Measurements from ENCODE around the gene SERPINA5. TPM values are rescaled to one million over a fixed set of nuclear protein-coding genes. Genes with fewer than 3 reads are reported as not detected.
"Not testable (repeated sequence)": the region's sequence is repeated elsewhere in the genome, so short reads cannot be mapped to it uniquely, and the experiment has no call there.

The SERPINA5 gene
- total and polyA plus RNA-seq, 9 donors, result 0.05 to 1.2 (median 0.29) TPM; not detected in 2

DNA sequence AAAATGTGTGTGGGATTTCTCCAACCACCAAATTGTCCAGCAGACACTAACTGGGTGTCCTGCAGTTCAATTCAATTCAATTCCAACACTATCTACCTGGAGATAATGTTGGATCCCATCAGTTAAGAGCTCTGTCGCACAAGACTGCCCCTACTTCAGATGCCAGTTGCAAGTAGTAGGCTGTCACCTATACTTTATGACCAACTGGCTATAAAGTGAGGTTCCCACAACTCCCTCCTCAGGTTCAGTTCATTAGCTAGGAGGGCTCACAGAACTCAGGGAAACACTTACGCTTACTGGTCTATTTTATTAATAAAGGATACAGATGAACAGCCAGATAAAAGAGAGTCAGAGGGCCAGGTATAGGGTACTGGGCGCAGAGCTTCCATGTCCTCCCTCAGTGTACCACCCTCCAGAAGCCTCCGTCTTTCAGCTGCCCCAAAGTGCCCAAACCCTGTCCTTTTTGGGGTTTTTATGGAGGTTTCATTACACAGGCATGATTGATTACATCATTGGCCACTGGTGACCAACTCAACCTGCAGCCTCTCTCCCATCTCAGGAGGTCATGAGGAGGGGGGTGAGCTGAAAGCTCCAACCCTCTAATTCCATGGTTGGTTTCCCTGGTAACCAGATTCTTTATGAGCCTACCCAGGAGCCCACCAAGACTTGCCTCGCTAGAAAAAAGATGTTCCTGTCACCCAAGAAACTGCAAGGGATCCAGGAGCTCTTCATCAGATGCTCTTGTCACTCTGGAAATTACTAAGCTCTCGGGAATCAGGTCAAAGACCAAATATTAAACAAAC, 7.5 kb upstream of the SERPINA5 start:
- Histone ChIP-seq H3K27me3 (ENCODE audit: control insufficient read depth, insufficient read depth, low read length) (peaks cover 3% of the 10 kb centered on the region), H3K27ac (ENCODE audit: low read length) (no peak overlapping the region), H3K36me3 (ENCODE audit: control insufficient read depth, insufficient read depth, low read length) (no peaks in the 10 kb centered on the region), H3K4me1 (ENCODE audit: control insufficient read depth, insufficient read depth, low read length) (peaks cover 3% of the 10 kb centered on the region), H3K4me3 (ENCODE audit: low read length) (no peak overlapping the region), H3K9me3 (replicated peaks; ENCODE audit: control insufficient read depth, low read depth, low read length) (no peaks in the 10 kb centered on the region)
- 52% methylated on average over 2 of the region's 6 CpGs for WGBS (ENCODE audit: insufficient coverage)
- DNase-seq, result no peak

DNA sequence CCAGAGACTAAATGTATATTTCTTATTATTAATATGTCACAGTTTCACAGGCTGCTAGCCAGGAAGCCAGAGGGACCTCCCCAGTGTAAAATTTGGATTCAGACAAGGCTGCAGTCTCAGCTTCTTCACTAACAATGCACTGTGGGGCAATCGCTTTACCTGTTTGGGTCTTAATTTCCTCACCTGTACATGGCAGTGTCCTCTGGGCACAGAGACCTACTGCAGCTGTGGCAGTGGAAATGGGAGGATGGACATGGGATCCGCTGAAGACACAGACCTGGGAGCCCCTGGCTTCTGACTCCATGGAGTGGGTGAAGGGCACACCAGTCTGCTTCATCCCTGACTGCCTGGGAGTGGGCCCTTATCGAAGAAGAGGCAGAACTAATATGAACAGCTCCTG, 6.9 kb upstream of the SERPINA5 start:
- H3K4me3 ChIP-seq (ENCODE audit: low read length), result no peak overlapping the region
- peaks cover 3% of the 10 kb centered on the region for H3K4me1 ChIP-seq (ENCODE audit: control insufficient read depth, insufficient read depth, low read length)
- no peaks in the 10 kb centered on the region for H3K36me3 ChIP-seq (ENCODE audit: control insufficient read depth, insufficient read depth, low read length)
- no peak overlapping the region for H3K27ac ChIP-seq (ENCODE audit: low read length)
- H3K9me3 ChIP-seq (replicated peaks; ENCODE audit: control insufficient read depth, low read depth, low read length), result no peaks in the 10 kb centered on the region
- peaks cover 3% of the 10 kb centered on the region for H3K27me3 ChIP-seq (ENCODE audit: control insufficient read depth, insufficient read depth, low read length)
- WGBS (ENCODE audit: insufficient coverage), result 83% methylated on average over 2 of the region's 3 CpGs
- DNase-seq, result no peak

- Histone ChIP-seq H3K4me1 (ENCODE audit: control insufficient read depth, insufficient read depth, low read length) (peaks cover 5% of the 10 kb centered on the region), H3K27me3 (ENCODE audit: control insufficient read depth, insufficient read depth, low read length) (peaks cover 3% of the 10 kb centered on the region), H3K27ac (ENCODE audit: low read length) (no peak overlapping the region), H3K4me3 (ENCODE audit: low read length) (no peak overlapping the region), H3K9me3 (replicated peaks; ENCODE audit: control insufficient read depth, low read depth, low read length) (no peaks in the 10 kb centered on the region), H3K36me3 (ENCODE audit: control insufficient read depth, insufficient read depth, low read length) (no peaks in the 10 kb centered on the region)
- WGBS (ENCODE audit: insufficient coverage), result 85% methylated on average over 4 of the region's 5 CpGs
- DNase-seq, result no peak
These were observed 5.3 kb upstream of the SERPINA5 start for GRCh38 chr14:94575730-94576585.

- not testable (repeated sequence) for H3K9me3 ChIP-seq (replicated peaks; ENCODE audit: control insufficient read depth, low read depth, low read length); H3K27ac ChIP-seq (ENCODE audit: low read length); H3K36me3 ChIP-seq (ENCODE audit: control insufficient read depth, insufficient read depth, low read length); H3K4me1 ChIP-seq (ENCODE audit: control insufficient read depth, insufficient read depth, low read length); H3K4me3 ChIP-seq (ENCODE audit: low read length); DNase-seq; H3K27me3 ChIP-seq (ENCODE audit: control insufficient read depth, insufficient read depth, low read length)
These were observed 3.8 kb upstream of the SERPINA5 start for GRCh38 chr14:94577472-94577871.

DNA sequence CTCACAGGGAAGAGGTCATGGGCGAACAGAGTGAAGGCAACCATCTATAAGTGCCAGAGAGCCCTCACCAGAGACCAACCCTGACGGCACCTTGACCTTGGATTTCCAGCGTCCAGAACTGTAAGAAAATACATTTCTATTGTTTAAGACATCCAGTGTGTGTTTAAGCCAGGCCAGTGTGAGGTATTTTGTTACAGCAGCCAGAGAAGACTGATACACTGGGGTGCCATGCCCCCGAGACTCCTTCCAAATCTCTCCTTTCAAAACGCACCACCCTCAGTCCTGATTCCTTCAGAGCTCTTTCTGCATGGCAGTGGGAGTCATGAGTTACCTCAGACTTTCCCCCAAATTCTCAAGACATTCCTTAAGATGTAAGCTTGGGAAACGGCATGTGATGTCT, 2.5 kb upstream of the SERPINA5 start:
- Histone ChIP-seq H3K27me3 (ENCODE audit: control insufficient read depth, insufficient read depth, low read length) (peaks cover 3% of the 10 kb centered on the region), H3K4me1 (ENCODE audit: control insufficient read depth, insufficient read depth, low read length) (peaks cover 6% of the 10 kb centered on the region), H3K36me3 (ENCODE audit: control insufficient read depth, insufficient read depth, low read length) (no peaks in the 10 kb centered on the region), H3K4me3 (ENCODE audit: low read length) (no peak overlapping the region), H3K27ac (ENCODE audit: low read length) (no peak overlapping the region), H3K9me3 (replicated peaks; ENCODE audit: control insufficient read depth, low read depth, low read length) (no peaks in the 10 kb centered on the region)
- 83% methylated on average over 5 of the region's 6 CpGs for WGBS (ENCODE audit: insufficient coverage)
- no peak for DNase-seq

DNA sequence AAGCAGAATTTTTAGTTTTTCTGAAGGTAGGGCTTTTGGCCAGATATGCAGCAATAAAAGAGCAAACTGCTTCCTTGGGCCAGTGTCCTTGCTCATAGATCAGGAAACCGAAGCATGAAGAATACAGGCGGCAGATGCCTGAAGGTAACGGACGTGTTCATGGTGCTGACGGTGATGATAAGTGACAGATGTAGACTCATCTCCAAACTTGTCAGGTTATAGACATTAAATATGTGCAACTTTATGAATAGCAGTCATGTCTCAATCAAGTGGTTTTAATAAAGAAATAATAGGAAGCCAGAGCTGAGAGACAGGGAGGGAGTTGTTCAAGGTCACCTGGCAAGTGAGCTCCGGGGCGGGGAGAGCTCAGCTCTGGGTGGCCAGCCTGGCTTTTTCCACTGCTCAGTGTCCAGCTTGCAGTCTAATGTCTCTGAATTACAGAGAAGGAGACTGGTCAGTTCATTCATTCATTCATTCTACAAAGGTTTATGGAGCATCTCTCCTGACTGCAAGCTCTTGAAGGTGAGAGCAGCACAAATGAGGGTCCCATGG, 1.0 kb downstream of the SERPINA5 start:
- Histone ChIP-seq H3K9me3 (replicated peaks; ENCODE audit: control insufficient read depth, low read depth, low read length) (no peaks in the 10 kb centered on the region), H3K36me3 (ENCODE audit: control insufficient read depth, insufficient read depth, low read length) (no peaks in the 10 kb centered on the region), H3K4me1 (ENCODE audit: control insufficient read depth, insufficient read depth, low read length) (peaks cover 6% of the 10 kb centered on the region), H3K4me3 (ENCODE audit: low read length) (no peak overlapping the region), H3K27ac (ENCODE audit: low read length) (no peak overlapping the region), H3K27me3 (ENCODE audit: control insufficient read depth, insufficient read depth, low read length) (peaks cover 4% of the 10 kb centered on the region)
- DNase-seq, result peak; percentile 14
- WGBS (ENCODE audit: insufficient coverage), result 63% methylated on average over 2 of the region's 7 CpGs

GRCh38 chr14:94582851-94583250, 1.6 kb downstream of the SERPINA5 start:
- H3K4me3 ChIP-seq (ENCODE audit: low read length), result no peak overlapping the region

DNA sequence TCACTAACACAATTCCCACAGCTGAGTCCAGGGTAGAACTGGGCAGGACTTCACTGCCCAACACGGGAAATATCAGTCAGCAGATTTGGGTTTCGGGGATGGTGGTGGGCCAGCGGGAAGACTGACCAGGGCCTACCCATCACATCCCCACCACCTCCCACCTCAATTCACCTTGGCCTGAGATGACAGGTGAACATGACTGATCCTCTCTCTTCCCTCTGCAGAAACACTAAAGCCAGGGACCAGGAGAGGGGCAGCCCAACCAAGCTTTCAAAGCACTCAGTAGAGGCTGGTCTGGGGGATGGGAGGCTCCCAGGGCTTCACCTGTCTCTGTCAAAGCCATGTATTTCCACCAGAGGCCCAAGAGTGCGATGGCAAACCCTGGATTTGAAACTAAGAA, 2.3 kb downstream of the SERPINA5 start:
- no peaks in the 10 kb centered on the region for H3K9me3 ChIP-seq (replicated peaks; ENCODE audit: control insufficient read depth, low read depth, low read length)
- H3K36me3 ChIP-seq (ENCODE audit: control insufficient read depth, insufficient read depth, low read length), result no peaks in the 10 kb centered on the region
- H3K27me3 ChIP-seq (ENCODE audit: control insufficient read depth, insufficient read depth, low read length), result peaks cover 4% of the 10 kb centered on the region
- 85% methylated on average over 2 of the region's 4 CpGs for WGBS (ENCODE audit: insufficient coverage)
- H3K4me1 ChIP-seq (ENCODE audit: control insufficient read depth, insufficient read depth, low read length), result peaks cover 6% of the 10 kb centered on the region
- H3K4me3 ChIP-seq (ENCODE audit: low read length), result no peak overlapping the region
- no peak overlapping the region for H3K27ac ChIP-seq (ENCODE audit: low read length)
- DNase-seq, result no peak

More at GRCh38 chr14:94582851-94583250, 1.6 kb downstream of the SERPINA5 start:
- H3K36me3 ChIP-seq (ENCODE audit: control insufficient read depth, insufficient read depth, low read length), result no peaks in the 10 kb centered on the region
- 87% methylated on average over 3 of the region's 3 CpGs for WGBS (ENCODE audit: insufficient coverage)
- peaks cover 5% of the 10 kb centered on the region for H3K27me3 ChIP-seq (ENCODE audit: control insufficient read depth, insufficient read depth, low read length)
- H3K27ac ChIP-seq (ENCODE audit: low read length), result no peak overlapping the region
- H3K9me3 ChIP-seq (replicated peaks; ENCODE audit: control insufficient read depth, low read depth, low read length), result no peaks in the 10 kb centered on the region
- DNase-seq, result no peak
- peaks cover 6% of the 10 kb centered on the region for H3K4me1 ChIP-seq (ENCODE audit: control insufficient read depth, insufficient read depth, low read length)

DNA sequence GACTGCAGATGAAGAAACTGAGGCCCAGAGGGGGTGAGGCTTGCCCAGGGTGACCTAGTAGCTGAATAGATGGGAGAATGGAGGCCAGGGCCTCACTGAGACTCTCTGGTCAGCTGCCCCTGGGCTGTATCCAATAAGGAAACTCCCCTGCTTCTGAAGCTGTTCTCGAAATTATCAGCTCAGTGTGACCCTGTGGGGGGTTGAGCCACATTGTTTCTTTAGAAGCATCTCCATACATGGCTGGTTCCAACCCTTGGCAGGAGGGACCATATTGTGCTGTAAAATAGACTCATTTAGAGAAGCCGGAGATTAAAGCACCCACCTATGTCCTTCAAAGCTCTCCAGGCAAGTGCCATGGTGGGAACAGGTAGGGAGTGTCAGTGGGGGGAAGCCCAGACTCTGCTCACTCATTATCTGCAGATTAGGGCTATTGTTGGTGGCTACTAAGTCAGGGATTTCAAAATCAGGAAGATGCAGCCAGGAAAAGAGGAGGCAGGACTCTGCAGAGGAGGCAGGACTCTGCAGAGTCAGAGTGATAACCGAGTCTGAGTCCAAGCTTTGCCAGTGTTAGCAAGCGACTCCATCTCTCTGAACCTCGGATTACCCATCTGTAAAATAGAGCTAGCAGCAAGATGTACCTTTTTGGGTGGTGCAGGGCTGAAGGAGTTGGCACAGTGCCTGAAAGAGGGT, 3.5 kb downstream of the SERPINA5 start:
- Histone ChIP-seq H3K27me3 (ENCODE audit: control insufficient read depth, insufficient read depth, low read length) (peaks cover 4% of the 10 kb centered on the region), H3K27ac (ENCODE audit: low read length) (no peak overlapping the region), H3K4me1 (ENCODE audit: control insufficient read depth, insufficient read depth, low read length) (peaks cover 6% of the 10 kb centered on the region), H3K9me3 (replicated peaks; ENCODE audit: control insufficient read depth, low read depth, low read length) (no peaks in the 10 kb centered on the region), H3K36me3 (ENCODE audit: control insufficient read depth, insufficient read depth, low read length) (no peaks in the 10 kb centered on the region), H3K4me3 (ENCODE audit: low read length) (no peak overlapping the region)
- 73% methylated on average over 3 of the region's 5 CpGs for WGBS (ENCODE audit: insufficient coverage)
- no peak for DNase-seq

- Histone ChIP-seq H3K27me3 (ENCODE audit: control insufficient read depth, insufficient read depth, low read length) (peaks cover 4% of the 10 kb centered on the region), H3K27ac (ENCODE audit: low read length) (no peak overlapping the region), H3K36me3 (ENCODE audit: control insufficient read depth, insufficient read depth, low read length) (no peaks in the 10 kb centered on the region), H3K4me3 (ENCODE audit: low read length) (no peak overlapping the region), H3K4me1 (ENCODE audit: control insufficient read depth, insufficient read depth, low read length) (no peaks in the 10 kb centered on the region), H3K9me3 (replicated peaks; ENCODE audit: control insufficient read depth, low read depth, low read length) (no peaks in the 10 kb centered on the region)
- 91% methylated on average over 3 of the region's 4 CpGs for WGBS (ENCODE audit: insufficient coverage)
- DNase-seq, result no peak
These were observed 5.4 kb downstream of the SERPINA5 start for GRCh38 chr14:94586635-94587034.
